ENCODE measurements around the gene ABHD17A.

ABHD17A gene

DNA sequence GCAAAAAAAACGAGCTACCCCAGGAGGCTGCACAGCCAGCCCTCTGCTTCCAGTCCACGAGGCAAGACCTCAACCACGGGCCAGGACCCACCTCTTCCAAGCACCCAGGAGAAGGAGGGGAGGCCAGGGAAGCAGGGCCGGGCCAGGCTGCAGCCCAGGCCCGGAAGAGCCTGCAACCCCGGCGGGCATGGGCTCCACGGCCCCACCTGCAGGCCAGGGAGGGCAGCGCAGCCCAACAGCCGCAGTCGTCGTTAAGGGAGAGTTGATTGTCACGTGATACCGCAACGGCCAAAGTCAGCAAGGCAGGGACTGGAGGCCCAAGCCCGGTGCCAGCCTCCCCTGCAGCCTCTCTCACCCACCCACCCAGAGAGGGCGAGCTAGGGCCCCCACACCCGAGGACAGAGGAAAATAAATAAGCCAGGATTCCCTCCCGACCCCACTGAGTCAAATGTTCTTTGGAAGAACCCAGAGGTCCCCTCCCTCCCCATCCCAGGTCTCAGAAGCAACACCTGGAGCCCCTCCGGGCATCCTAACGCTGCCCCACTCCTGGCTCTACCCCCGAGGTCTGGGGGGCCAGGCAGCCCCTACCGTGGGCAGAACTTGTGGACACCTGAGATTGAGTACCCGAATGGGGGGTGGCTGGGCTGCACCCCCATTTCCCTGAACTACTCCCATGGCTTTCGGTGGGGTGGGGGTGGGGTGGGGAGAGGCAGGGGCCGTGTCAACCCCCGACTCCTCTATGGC is 31.8 kb downstream of the ABHD17A start:
- DNase-seq (ENCODE audit: low read depth, low spot score) = no peak

GRCh38 chr19:1852581-1853128 is 32.6 kb downstream of the ABHD17A start:
- no peak for DNase-seq (ENCODE audit: low read depth, low spot score)

- no peak for DNase-seq (ENCODE audit: low read depth, low spot score)
Observed at GRCh38 chr19:1851654-1852580, 33.4 kb downstream of the ABHD17A start.

DNA sequence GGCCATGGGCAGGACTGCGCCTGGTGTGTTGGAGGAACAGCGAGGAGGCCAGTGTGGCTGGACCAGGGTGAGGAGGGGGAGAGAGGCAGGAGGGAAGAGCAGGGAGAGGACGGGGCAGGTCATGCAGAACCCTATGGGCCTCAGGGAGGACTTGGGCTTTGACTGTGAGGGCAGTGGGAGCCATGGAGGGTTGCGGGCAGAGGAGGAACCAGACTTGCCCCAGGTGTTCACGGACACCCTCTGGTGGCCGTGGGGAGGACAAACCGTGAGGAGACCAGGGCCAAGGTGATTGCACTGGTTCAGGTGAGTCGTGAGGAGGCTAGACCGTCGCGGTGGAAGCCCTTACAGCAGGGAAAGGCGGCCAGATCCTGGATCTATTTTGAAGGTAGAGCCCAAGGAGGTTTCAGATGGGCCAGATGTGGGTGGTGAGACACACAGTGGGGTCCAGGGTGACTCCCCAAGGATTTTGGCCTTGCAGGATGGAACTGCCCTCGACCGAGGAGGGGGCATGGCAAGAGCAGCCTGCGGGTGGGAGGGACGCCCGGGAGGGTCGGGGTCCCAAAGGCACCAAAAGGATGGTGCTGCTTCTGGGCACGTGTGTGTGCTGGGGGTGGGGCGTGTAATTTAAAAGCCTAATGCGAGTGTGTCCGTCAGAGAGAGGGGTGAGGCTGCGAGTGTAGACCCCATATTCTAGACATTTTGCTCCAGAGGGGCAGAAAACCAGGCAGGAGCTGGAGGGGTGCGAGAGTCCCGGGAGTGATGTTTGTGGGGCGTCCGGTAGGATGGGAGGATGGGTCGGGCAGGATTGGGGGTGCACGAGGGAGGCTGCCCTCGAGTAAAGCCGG is 34.3 kb downstream of the ABHD17A start:
- DNase-seq (ENCODE audit: low read depth, low spot score) = no peak

DNA sequence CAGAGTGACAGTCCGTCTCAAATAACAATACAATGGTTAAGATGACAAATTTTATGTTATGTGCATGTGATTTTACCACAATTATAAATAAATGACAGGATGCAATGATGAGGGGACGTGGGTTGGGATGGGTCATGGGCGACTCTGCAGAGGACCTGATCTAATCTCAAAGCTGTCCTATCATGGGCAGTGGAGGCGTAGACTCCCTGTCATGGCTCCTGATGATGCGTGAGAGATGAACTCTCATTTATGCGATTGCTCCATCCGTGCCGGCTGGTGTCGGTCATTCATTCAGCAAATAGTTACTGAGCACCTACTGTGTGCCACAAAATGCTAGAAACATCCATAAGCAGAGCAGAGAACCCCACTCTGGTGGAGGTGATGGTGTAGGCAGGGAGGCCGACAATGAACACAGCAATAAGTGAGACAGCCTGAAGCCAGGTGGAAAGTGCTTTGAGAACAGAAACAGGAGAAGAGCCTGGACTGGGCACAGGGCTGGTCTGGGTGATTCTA is 35.4 kb downstream of the ABHD17A start:
- DNase-seq (ENCODE audit: low read depth, low spot score) = no peak

DNA sequence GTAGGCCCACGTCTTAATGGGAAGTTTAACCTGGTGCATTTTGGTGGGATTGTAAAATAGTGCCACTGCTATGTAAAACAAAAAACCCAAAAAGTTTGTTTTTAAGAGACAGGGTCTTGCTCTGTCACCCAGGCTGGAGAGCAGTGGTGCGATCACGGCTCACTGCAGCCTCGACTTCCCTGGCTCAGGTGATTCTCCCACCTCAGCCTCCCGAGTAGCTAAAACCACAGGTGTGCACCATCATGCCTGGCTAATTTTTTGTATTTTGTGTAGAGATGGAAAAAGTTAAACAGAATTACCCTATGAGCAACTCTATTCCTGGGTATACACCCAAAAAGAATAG is 36.2 kb downstream of the ABHD17A start:
- no peak for DNase-seq (ENCODE audit: low read depth, low spot score)

GRCh38 chr19:1848399-1849131 is 36.7 kb downstream of the ABHD17A start, which contains the start of gene REXO1:
Gene REXO1, minus strand, starts transcription at chr19:1848483. Its CDS starts 125 bp downstream, at chr19:1848358.
- DNase-seq (ENCODE audit: low read depth, low spot score) = peak; percentile 89

GRCh38 chr19:1847684-1848398 is 37.5 kb downstream of the ABHD17A start:
- DNase-seq (ENCODE audit: low read depth, low spot score) = no peak

- no peak for DNase-seq (ENCODE audit: low read depth, low spot score)
Observed at GRCh38 chr19:1847348-1847683, 38.0 kb downstream of the ABHD17A start.

DNA sequence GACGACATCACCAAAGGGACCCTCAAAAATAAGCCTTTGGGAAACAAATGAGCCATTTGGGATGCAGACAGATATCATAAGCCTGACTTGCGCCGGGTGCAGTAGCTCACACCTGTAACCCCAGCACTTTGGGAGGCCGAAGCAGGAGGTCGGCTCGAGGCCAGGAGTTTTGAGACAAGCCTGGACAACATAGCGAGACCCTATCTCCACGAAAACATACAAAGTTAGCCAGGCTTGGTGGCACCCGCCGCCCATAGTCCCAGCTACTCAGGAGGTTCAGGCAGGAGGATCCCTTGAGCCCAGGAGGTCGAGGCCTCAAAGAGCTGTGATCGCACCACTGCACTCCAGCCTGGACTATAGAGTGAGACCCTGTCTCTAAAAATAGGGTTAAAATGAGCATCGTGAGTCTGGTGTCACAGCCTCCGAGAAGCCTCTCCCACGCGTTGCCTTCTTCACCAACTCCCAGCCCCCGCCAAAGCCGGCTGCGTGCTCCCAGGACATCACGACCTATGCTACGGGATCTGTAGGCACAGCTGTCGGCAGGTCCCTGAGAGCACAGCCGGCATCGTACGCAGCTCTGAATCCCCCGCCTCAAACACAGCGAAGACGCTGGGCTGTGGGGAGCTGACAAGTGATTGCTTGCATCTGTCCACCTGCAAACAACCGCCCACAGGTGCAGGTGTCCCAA is 38.6 kb downstream of the ABHD17A start:
- no peak for DNase-seq (ENCODE audit: low read depth, low spot score)

- no peak for DNase-seq (ENCODE audit: low read depth, low spot score)
Observed at GRCh38 chr19:1845642-1846041, 39.7 kb downstream of the ABHD17A start.

DNA sequence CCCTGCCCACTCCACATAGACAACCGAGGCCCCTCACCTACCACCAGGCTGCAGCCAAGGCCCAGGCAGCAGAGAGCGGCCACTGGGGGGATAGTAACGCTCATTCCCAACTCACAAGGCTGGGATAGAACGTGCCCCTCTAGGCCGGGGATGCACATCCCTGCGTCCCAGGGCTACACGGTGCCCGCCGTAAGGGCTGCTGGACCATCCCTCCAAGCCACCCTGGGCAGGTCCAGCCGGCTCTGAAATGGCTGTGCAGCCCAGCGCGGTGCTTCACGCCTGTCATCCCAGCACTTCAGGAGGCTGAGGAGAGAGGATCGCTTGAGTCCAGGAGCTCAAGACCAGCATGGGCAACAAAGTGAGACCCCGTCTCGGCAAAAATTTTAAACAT is 40.2 kb downstream of the ABHD17A start:
- no peak for DNase-seq (ENCODE audit: low read depth, low spot score)

DNA sequence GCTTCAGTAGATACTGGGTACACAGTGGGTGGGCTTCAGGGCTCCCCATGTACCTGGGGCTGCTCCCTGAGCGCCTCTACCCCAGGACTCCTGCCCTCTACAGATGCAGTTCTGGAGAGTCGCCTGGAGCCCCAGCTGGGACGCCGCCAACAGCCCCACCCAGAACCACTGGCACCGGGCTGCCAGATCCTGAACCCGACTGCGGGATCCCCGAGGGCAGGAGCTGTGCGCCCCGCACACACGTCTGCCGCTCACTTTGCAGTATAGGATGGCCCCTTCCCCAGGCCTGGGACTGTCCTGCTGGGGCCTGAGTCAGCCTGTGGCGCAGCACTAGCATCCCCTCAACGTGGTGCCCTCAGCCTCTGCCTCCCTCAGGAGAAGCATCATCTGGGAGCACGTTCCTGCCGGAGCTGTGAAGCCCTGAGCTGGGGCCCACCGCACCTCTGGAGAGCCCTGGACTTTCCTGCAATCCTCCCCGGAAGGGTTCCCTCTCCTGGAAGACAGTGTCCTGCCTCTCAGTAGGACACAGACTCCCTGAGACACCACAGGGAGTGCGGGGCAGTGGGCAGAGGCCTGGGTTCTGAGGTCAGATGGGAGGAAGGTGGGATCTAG is 40.7 kb downstream of the ABHD17A start:
- no peak for DNase-seq (ENCODE audit: low read depth, low spot score)

- DNase-seq (ENCODE audit: low read depth, low spot score) = no peak
Observed at GRCh38 chr19:1843646-1844394, 41.5 kb downstream of the ABHD17A start.

DNA sequence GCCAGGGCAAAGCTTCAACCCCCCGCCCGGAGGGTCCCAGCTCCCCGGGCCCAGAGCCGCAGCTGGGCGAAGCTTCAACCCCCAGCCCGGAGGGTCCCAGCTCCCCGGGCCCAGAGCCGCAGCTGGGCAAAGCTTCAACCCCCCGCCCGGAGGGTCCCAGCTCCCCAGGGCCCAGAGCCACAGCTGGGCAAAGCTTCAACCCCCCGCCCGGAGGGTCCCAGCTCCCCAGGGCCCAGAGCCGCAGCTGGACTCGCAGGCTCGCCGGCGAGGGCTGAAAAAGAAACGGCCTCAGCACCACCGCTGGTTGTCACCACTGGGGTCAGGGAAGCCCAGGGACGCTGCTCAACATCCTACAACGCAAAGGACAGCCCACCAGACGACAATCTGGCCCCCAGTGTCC is 42.2 kb downstream of the ABHD17A start:
- no peak for DNase-seq (ENCODE audit: low read depth, low spot score)

- no peak for DNase-seq (ENCODE audit: low read depth, low spot score)
Observed at GRCh38 chr19:1841209-1841924, 43.9 kb downstream of the ABHD17A start.

- no peak for DNase-seq (ENCODE audit: low read depth, low spot score)
Observed at GRCh38 chr19:1840541-1841115, 44.7 kb downstream of the ABHD17A start.

All from smooth muscle cell of the brain vasculature (primary cell).